MV-4-11 (cell line): ENCODE results near the gene ARHGEF12.

Experiments used
- DNase-seq: peaks from one replicate; lab custom pipeline; 2025; lab: John Stamatoyannopoulos, UW

Gene ARHGEF12

GRCh38 chr11:120424185-120424969 lies 88.2 kb downstream of the ARHGEF12 start:
- DNase-seq = no peak

- no peak for DNase-seq
Measured at GRCh38 chr11:120424970-120425332, 88.7 kb downstream of the ARHGEF12 start.

GRCh38 chr11:120425527-120425926 lies 89.3 kb downstream of the ARHGEF12 start:
- DNase-seq = peak; percentile 43

- DNase-seq = no peak
Measured at GRCh38 chr11:120430146-120430545, 93.9 kb downstream of the ARHGEF12 start.

GRCh38 chr11:120431633-120432032 lies 95.4 kb downstream of the ARHGEF12 start:
- no peak for DNase-seq

DNA sequence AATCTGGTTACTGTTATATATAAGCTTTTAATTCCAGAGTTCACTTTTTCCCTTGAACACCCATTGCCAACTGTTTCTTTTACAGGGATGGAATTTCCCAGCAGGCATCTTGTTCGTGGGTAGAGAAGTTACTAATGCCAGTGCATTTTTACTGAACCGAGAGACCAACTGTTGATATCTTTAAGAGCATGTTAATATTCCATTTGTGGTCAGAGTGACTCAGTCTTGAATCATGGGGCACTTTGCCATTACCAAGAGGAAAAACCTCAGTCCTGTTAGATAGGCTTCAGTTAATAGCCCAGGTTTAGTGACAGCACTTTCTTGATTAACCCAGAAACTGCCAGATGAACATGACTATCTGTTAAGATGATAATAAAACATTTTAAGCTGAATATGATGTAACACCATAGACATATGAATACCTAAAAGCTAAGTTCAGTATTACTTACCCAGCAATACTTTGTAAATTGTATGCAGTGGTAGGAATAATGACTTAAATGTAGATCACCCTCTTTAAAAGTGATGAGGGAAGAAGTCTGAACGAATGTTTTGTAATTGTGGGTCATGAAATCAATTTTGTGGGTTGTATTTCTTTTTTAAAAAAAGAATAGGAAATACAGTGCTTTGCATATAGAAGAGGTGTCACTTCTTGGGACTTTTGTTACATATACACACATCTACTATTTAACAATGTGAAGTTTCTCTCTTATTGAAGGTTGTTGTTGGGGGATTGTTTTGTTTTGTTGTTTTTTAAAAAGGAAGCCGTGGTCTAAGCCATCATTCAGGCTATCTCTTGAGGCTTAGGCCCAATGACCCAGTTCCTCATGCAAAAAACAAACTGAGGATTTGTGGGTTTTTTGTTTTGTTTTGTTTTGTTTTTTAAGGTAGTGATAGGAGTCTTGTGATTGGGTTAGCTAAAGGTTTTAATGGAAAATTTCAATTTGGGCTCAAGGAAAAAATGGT lies 96.1 kb downstream of the ARHGEF12 start:
- peak; percentile 82 for DNase-seq

- DNase-seq = no peak
Measured at GRCh38 chr11:120441592-120441991, 105.4 kb downstream of the ARHGEF12 start.

DNA sequence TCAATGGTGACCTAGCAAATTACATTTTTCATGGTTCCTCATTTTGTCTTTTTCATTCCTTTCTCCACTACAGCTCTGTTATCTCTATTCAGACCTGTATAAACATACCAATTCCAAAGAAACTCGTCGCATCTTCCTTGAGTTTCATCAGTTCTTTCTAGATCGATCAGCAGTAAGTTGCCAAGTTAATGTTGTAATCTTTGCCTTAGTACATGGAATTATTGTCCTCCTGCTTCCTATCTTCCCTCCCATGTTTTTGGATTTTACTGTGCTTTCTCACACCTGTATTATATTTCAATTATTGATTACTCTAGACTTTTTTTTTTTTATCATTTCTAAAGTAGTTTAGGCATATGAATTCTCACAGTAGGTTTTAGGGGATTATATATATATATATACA lies 105.8 kb downstream of the ARHGEF12 start:
- no peak for DNase-seq

GRCh38 chr11:120446802-120447201 lies 110.6 kb downstream of the ARHGEF12 start:
- DNase-seq = no peak

DNA sequence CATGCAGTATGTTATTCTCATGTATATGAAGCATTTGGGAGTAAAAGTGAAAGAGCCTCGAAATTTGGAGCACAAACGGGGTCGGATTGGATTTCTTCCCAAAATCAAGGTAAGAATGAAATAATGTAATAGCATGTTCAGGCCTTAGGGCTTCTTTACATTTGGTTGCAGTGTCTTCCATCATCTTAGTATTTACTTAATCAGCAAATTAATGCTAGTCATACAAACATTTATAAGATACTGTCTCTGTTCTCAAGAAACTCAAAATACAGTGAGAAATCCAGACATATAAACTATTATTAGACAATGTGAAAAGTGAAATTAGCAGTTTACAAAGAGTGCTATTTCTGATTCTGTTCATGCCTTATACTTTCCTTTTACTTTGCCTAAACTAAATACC lies 112.0 kb downstream of the ARHGEF12 start:
- no peak for DNase-seq

- DNase-seq = no peak
Measured at GRCh38 chr11:120455487-120455886, 119.3 kb downstream of the ARHGEF12 start.

DNA sequence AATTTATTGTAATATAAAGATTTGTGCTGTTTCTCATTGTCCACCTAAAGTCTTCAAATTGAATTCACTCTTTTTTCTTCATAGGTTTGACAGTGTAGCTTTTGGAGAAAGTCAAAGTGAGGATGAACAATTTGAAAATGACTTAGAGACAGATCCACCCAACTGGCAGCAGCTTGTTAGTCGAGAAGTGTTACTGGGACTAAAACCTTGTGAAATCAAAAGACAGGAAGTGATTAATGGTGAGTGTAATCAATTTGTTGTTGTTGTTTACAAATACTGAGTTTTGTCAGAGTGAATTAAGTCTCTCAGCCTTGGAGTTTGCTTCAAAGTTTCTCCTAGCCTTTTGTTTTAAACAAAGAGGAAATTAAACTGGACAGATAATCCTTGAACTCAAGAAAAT lies 121.8 kb downstream of the ARHGEF12 start:
- no peak for DNase-seq

GRCh38 chr11:120462825-120463224 lies 126.6 kb downstream of the ARHGEF12 start:
- DNase-seq = no peak

- DNase-seq = no peak
Measured at GRCh38 chr11:120465921-120466534, 129.8 kb downstream of the ARHGEF12 start.

DNA sequence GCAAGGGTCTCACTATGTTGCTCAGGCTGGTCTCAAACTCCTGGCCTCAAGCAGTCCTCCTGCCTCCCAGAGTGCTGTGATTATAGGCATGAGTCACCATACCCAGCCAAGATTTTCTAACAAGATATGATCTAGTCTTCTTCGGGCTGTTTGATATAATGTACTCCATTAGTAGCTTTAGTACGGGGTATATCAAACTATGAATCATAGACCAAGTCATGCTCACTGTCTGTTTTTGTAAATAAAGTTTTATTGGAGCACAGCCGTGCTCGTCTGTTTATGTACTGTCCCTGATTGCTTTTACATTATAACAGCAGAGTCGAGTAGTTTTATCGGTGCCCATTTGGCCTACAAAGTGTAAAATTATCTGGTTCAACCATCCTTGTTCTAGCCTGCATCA lies 131.4 kb downstream of the ARHGEF12 start:
- DNase-seq = no peak

DNA sequence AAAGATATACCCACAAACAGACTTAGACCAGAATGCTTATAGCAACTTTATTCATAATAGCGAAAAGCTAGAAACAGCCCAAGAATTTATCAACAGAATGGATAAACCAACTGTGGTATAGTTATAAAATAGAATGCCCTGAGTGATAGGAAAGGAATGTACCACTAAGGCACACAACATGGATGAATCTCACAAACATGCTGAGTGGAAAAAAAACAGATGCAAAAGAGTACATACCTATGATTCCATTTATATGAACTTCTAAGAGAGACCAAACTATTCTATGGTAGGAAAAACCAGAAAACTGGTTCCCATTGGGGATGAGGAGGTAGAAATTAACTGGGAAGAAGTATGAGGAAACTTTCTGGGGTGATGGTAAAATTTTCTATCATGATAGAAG lies 134.9 kb downstream of the ARHGEF12 start:
- no peak for DNase-seq

DNA sequence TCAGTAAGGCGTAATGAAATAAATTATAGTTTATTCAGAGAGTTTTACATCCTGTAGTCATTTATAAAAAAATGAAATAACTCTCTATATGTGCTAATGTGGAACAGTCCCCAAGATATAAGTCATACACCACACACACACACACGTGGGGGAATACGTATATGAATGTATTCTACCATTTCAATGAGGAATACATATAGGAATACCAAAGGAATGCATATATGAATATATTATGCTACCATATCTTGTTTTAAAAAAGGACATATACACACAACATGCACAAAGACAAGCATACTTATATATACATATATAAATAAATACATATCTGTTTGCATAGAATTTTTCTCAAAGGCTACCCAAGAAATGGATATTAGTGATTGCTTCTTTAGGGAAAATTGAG lies 135.8 kb downstream of the ARHGEF12 start:
- DNase-seq = no peak

DNA sequence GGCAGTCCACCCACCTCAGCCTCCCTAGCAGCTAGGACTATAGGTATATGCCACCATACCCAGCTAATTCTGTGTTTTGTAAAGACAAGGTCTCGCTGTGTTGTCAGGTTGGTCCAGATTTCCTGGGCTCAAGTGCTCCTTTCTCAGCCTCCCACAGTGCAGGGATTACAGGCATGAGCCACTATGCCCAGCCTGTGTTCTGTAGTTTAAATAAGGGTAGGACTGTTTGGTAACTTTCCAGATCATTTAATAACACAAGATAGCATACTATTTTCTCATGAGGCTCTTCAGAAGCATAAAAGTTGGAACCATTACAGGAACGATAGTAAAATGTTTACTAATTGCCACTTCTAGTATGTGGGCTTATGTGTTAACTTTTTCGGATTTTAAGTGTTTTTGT lies 137.3 kb downstream of the ARHGEF12 start:
- DNase-seq = no peak

DNA sequence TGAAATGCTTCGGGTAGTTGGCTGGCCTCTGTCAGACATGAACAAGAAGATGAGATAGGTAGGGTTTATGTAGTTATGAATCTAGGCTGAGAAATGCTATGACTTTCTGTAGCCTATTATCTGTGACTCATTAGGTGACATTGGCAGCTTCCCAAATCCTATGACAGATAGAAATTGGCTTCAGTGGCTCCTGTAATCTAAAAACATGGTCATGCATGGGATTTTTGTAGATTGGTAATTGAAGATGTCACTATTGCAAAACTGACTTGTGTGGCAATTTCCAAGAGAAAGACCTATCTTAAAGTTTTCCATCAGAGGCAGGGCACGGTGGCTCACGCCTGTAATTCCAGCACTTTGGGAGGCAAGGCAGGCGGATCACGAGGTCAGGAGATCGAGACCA lies 145.9 kb downstream of the ARHGEF12 start:
- no peak for DNase-seq

DNA sequence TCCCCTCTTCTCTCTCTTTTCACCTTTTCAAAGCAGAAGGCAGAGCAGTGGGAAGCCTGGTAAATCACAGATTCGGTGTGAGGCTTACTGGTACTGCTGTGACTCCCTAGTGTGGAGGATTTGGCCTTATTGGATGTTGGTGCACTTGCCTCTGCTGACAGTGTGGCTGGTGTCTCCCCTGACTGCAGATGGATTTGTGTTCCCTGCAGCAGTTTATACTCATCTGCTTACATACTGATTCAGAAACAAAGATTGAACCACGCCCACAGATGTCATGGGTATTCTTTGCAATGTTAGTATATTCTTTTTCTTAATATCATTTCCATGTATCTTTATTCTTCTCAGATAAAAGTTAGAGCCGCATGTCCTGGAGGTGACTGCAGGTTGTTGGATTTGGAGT lies 148.5 kb downstream of the ARHGEF12 start:
- no peak for DNase-seq

GRCh38 chr11:120486138-120486537 lies 149.9 kb downstream of the ARHGEF12 start:
- no peak for DNase-seq

GRCh38 chr11:120489799-120490198 lies 153.6 kb downstream of the ARHGEF12 start:
- no peak for DNase-seq

- no peak for DNase-seq
Measured at GRCh38 chr11:120492486-120492885, 156.3 kb downstream of the ARHGEF12 start.
